Thymus (tissue), 11 donors: Measurements from ENCODE around the gene CPT1A. TPM values are rescaled to one million over a fixed set of nuclear protein-coding genes. Genes with fewer than 3 reads are reported as not detected.

Source experiments
- DNase-seq, 9 donors: peaks; one replicate each; pipeline ENCODE4 v3.0.0-alpha.2; 2013; ENCODE audit warnings: low spot score in 9 of 9, low read depth in 6 of 9, missing footprints in 1 of 9
- H3K27ac ChIP-seq, 2 donors: one replicate each; pipeline ENCODE4 v1.5.1; 2013; ENCODE audit warnings: control low read depth in 1 of 2, low read depth in 1 of 2, low read length in 1 of 2, mild to moderate bottlenecking in 1 of 2, moderate library complexity in 1 of 2
- H3K27me3 ChIP-seq, 2 donors: one replicate each; pipeline ENCODE4 v1.5.1; 2013; ENCODE audit warnings: low read length in 1 of 2; ENCODE audit not compliant: control insufficient read depth in 2 of 2, insufficient read depth in 1 of 2
- H3K36me3 ChIP-seq, 2 donors: one replicate each; pipeline ENCODE4 v1.5.1; 2013; ENCODE audit warnings: low read length in 1 of 2, mild to moderate bottlenecking in 1 of 2, moderate library complexity in 1 of 2; ENCODE audit not compliant: control insufficient read depth in 2 of 2, insufficient read depth in 2 of 2
- H3K4me1 ChIP-seq, 2 donors: one replicate each; pipeline ENCODE4 v1.5.1; 2013; ENCODE audit warnings: low read length in 2 of 2; ENCODE audit not compliant: control insufficient read depth in 2 of 2, insufficient read depth in 2 of 2
- H3K4me3 ChIP-seq, 2 donors: one replicate each; pipeline ENCODE4 v1.5.1; 2013; ENCODE audit warnings: low read length in 2 of 2, control low read depth in 1 of 2, mild to moderate bottlenecking in 1 of 2
- H3K9me3 ChIP-seq, 2 donors: one replicate each; pipeline ENCODE4 v1.5.1; 2013; ENCODE audit warnings: low read length in 1 of 2, mild to moderate bottlenecking in 1 of 2; ENCODE audit not compliant: control insufficient read depth in 2 of 2, insufficient read depth in 1 of 2
- WGBS: extraction: QIAGEN DNeasy Blood & Tissue Kit; methylation state at CpG from one replicate; pipeline ENCODE4 v1.1.7; 2013; 5-methylcytosine and 5-hydroxymethylcytosine counted together
- polyA plus RNA-seq: library from polyadenylated mRNA; stranded (reverse); fragments of 200-250 nt; gene quantifications from one replicate; pipeline ENCODE4 v1.2.3, GENCODE V29; 2013
- total RNA-seq: library from RNA; stranded (reverse); fragments of 120-200 nt; gene quantifications from one replicate; pipeline ENCODE4 v1.2.4, GENCODE V29; 2013
- donor health status: healthy.

Gene CPT1A
- total and polyA plus RNA-seq, 2 donors: 7.1 to 19.0 TPM

DNA sequence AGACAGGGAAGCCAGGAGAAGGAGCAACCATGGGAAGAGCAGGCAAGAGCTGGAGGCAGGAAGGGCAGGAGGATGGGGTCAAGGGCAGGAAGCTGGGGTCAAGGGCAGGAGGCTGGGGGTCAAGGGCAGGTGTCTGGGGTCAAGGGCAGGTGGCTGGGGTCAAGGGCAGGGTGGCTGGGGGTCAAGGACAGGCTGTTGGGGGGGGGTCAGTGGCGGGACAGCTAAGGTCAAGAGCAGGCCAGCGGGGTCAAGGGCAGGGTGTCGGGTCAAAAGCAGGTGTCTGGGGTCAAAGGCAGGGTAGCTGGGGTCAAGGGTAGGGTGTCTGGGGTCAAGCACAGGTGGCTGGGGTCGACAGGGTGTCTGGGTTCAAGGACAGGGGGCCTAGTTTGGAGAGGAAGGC is 24.2 kb downstream of the CPT1A start:
- Histone ChIP-seq H3K36me3 (peaks cover 0 to 13% of the 10 kb centered on the region in 2 donors), H3K4me3 (no peak overlapping the region), H3K9me3 (no peaks in the 10 kb centered on the region), H3K4me1 (no peaks in the 10 kb centered on the region), H3K27me3 (no peaks in the 10 kb centered on the region), H3K27ac (no peak overlapping the region)
- no peak for DNase-seq
- WGBS: 93% methylated on average over 4 of the region's 4 CpGs

DNA sequence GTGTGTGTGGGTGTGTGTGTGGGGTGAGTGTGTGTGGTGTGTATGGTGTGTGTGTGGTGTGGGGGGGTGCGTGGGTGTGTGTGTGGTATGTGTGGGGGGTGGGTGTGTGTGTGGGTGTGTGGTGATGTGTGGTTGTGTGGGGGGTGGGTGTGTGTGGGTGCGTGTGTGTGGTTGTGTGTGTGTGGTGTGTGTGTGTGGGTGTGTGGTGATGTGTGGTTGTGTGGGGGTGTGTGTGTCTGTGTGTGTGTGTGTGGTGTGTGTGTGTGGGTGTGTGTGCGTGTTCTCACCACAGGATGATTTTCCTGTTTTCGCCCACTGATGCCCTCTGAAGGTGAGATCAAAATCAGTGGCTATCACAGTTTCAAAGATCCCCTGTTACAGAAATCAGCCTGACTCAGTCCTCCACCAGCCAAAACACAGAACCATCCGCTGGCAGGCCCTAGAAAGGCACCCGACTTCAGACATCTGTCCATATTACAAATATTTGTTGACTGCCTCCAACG is 24.7 kb downstream of the CPT1A start:
- no peak overlapping the region for H3K4me3 ChIP-seq
- no peak for DNase-seq
- peaks cover 1 to 16% of the 10 kb centered on the region in 2 donors for H3K36me3 ChIP-seq
- no peak overlapping the region for H3K27ac ChIP-seq
- WGBS: 88% methylated on average over 7 of the region's 7 CpGs
- no peaks in the 10 kb centered on the region for H3K9me3 ChIP-seq
- H3K4me1 ChIP-seq: no peaks in the 10 kb centered on the region
- H3K27me3 ChIP-seq: no peaks in the 10 kb centered on the region

DNA sequence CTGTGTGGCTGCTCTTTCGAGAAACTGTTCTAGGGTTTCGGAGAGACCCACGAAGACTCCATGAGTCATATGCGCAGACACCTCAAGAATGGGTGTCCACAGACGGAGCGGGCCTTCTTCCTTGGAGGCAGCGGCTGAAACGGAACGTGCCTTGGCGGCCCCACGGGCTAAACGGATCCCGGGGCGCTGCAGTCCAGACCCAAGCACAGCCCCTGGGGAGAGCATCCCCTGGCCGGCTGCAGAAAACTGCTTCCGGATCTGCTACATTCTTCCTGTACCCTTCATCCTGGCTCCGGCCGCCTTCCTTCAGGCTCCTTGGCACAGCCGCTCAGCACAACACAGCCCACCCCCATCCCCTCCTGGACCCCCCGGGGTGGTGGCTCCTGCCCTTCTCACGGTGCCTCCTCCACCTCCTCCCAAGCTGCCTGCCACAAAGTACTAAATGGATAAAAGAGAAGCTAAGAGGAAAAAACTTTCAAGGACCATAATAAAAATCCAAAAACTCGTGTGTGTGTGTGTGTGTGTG is 25.4 kb downstream of the CPT1A start:
- WGBS: 95% methylated on average over 22 of the region's 22 CpGs
- peaks cover 5 to 19% of the 10 kb centered on the region in 2 donors for H3K36me3 ChIP-seq
- no peak overlapping the region for H3K27ac ChIP-seq

DNA sequence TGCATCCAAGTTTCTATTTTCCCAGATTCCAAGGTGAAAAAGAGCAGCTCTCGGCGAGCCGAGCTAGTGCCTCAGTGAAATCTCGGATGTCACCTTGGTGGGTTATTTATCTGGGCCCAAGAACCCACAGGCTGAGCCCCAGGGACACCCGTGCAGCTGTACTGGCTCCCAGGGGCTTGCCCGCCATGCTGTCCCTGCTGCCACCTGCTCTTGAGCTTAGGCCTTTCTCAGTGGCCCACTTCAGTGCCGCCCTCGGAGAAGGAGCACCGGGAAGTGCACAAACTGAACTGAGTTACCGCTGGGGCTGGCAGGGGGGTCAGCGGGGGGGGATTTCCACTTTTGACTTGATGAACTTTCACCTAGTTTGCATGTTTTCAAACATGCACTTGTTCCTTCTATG is 27.9 kb downstream of the CPT1A start:
- Histone ChIP-seq H3K4me1 (no peaks in the 10 kb centered on the region), H3K4me3 (no peak overlapping the region), H3K36me3 (peaks cover 5 to 22% of the 10 kb centered on the region in 2 donors), H3K27me3 (no peaks in the 10 kb centered on the region), H3K9me3 (no peaks in the 10 kb centered on the region), H3K27ac (no peak overlapping the region)
- DNase-seq: no peak
- 96% methylated on average over 11 of the region's 11 CpGs for WGBS

More for the DNA sequence above, 25.4 kb downstream of the CPT1A start:
- DNase-seq: no peak
- no peaks in the 10 kb centered on the region for H3K9me3 ChIP-seq
- no peak overlapping the region for H3K4me3 ChIP-seq
- no peaks in the 10 kb centered on the region for H3K4me1 ChIP-seq
- H3K27me3 ChIP-seq: no peaks in the 10 kb centered on the region

DNA sequence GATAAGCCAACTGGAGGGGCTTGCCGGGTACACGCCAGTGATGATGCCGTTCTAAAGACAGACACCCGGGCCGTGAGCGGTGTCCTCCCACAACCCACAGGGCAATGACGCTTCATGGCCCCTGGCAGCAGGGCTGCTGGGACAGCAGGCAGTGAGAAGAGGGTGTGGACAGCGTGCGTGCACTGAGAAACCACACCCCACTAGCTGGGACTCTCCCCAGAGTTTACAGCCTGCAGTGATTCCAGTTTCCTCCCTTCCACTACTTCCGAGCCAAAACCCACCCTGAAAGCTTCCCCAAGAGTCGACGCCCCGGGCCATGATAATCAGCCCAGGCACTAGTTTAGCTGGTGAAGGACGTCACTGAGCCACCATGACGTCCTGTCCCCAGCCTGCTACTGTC is 29.2 kb downstream of the CPT1A start:
- Histone ChIP-seq H3K27ac (no peak overlapping the region), H3K36me3 (peaks cover 5 to 27% of the 10 kb centered on the region in 2 donors), H3K4me1 (no peaks in the 10 kb centered on the region), H3K9me3 (no peaks in the 10 kb centered on the region), H3K4me3 (no peak overlapping the region), H3K27me3 (no peaks in the 10 kb centered on the region)
- 97% methylated on average over 15 of the region's 15 CpGs for WGBS
- DNase-seq: no peak

DNA sequence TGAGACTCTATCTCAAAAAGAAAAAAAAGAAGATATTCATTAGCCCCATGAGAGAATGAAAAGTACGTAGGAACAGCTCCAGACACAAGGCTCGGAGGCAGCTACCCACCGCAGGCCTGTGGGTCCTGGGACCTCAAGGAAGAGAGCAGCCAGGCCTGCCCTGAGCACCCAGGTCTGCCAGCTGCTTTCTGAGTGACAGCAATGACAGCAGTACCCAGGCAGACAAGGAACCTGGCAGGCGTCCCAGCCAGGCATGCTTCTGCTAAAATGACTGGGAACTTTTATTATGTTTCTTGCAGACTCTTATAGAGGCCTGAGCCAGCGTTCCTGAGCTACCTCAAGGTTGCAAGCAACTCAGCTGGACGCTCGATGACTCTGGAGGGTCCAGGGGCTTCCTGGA is 31.6 kb downstream of the CPT1A start:
- 96% methylated on average over 7 of the region's 7 CpGs for WGBS
- Histone ChIP-seq H3K4me1 (no peaks in the 10 kb centered on the region), H3K9me3 (no peaks in the 10 kb centered on the region), H3K36me3 (peaks cover 5 to 35% of the 10 kb centered on the region in 2 donors), H3K4me3 (no peak overlapping the region), H3K27me3 (no peaks in the 10 kb centered on the region), H3K27ac (no peak overlapping the region)
- DNase-seq: no peak

DNA sequence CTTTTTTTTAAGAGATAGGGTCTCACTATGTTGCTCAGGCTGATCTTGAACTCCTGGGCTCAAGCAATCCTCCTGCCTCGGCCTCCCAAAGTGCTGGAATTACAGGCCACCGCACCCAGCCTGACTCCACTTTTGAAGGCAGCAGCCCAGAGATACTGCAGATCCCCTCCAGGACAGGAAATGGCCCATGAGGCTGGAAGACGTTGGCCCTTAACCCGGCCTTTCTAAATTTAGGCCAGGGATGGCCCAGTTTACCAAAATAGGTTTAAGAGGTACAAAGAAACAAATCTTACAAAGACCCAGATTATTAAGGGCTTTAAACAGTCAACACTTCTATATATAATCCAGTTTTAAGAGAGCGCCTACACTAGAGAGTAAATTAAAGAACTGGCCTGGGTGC is 32.2 kb downstream of the CPT1A start:
- Histone ChIP-seq H3K4me3 (no peak overlapping the region), H3K4me1 (no peaks in the 10 kb centered on the region), H3K27ac (no peak overlapping the region), H3K27me3 (no peaks in the 10 kb centered on the region), H3K9me3 (no peaks in the 10 kb centered on the region), H3K36me3 (peaks cover 5 to 31% of the 10 kb centered on the region in 2 donors)
- WGBS: 95% methylated on average over 5 of the region's 5 CpGs
- no peak for DNase-seq

DNA sequence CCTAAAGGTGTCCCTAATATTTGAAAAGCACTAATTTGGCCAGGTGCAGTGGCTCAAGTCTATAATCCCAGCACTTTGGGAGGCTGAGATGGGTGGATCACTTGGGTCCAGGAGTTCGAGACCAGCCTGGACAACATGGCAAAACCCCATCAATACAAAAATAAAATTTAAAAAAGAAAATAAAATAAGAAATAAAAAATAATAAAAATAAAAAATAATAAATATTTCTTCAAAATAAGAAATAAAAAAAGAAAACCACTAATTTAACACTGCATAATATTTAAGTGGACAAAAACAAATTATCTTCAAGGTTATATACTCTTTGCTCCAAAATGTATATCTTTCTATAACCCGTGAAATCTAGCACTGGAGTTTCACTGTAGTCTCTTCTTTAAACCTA is 32.9 kb downstream of the CPT1A start:
- Histone ChIP-seq H3K27me3 (no peaks in the 10 kb centered on the region), H3K4me3 (no peak overlapping the region), H3K9me3 (no peaks in the 10 kb centered on the region), H3K4me1 (no peaks in the 10 kb centered on the region), H3K36me3 (peaks cover 5 to 29% of the 10 kb centered on the region in 2 donors), H3K27ac (no peak overlapping the region)
- DNase-seq: no peak
- 97% methylated on average over 2 of the region's 2 CpGs for WGBS

DNA sequence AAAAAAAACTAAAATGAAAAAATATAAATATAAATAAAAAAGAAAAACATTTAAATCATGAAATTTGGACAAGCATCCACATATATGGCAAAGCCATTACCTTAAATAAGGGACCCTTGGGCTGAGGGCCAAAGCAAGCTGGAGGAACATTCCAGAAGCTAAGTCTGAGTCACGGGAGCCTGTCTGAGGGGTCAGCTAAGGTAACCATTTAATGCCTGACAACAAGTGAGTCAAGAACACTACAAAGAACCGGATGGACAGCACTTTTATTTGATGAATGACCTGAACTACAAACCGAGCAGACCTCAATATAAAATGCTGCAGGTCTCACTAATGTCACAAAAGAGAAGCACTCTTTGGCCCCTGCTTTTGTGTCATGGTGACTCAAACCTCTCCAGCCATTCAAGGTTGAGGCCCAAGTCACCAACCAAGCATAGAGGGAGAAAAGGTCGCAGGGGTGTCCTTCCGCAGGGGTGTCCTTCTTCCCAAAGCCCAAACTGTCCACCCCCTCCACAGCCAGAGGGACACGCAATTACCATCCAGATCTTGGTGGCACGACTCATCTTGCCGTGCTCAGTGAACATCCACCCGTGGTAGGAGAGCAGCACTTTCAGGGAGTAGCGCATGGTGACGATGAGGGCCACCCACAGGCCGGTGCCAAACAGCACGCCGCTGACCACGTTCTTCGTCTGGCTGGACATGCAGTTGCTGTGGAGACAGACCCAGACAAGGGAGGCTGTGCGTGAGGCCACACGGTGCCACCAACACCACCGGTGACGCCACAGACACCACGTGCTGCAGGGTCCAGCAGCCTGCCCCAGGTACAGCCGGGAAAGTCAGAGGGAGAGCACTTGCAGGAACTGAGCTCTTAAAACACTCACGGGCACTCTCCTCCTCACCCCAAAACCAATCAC is 34.5 kb downstream of the CPT1A start:
- H3K27me3 ChIP-seq: no peaks in the 10 kb centered on the region
- 97% methylated on average over 23 of the region's 23 CpGs for WGBS
- no peaks in the 10 kb centered on the region for H3K4me1 ChIP-seq
- no peak overlapping the region for H3K27ac ChIP-seq
- DNase-seq: no peak
- H3K4me3 ChIP-seq: no peak overlapping the region
- H3K9me3 ChIP-seq: no peaks in the 10 kb centered on the region
- H3K36me3 ChIP-seq: peaks cover 5 to 26% of the 10 kb centered on the region in 2 donors
